Transverse colon (tissue), 4 donors: Measurements from ENCODE around the gene PROM2.
"Not testable (repeated sequence)": the region's sequence is repeated elsewhere in the genome, so short reads cannot be mapped to it uniquely, and the experiment has no call there.

ENCODE experiments used
- CTCF ChIP-seq, 5 experiments: fragments of 200-600 bp in 3 of 5; fragments of 450-650 bp in 2 of 5; sonication (generic) in 3 of 5; IDR thresholded peaks; 1 replicate in 2 of 5; 2 replicates in 3 of 5; pipeline ENCODE4 v1.5.1; 2016 to 2017; ENCODE audit warnings: antibody characterized with exemption in 5 of 5, inconsistent platforms in 3 of 5, mild to moderate bottlenecking in 2 of 5, moderate library complexity in 1 of 5
- POLR2AphosphoS5 ChIP-seq, 3 donors: sonication (generic); formaldehyde crosslinking; IDR thresholded peaks; one replicate each; pipeline ENCODE4 v1.6.1; 2016; ENCODE audit warnings: antibody characterized with exemption in 3 of 3

DNA sequence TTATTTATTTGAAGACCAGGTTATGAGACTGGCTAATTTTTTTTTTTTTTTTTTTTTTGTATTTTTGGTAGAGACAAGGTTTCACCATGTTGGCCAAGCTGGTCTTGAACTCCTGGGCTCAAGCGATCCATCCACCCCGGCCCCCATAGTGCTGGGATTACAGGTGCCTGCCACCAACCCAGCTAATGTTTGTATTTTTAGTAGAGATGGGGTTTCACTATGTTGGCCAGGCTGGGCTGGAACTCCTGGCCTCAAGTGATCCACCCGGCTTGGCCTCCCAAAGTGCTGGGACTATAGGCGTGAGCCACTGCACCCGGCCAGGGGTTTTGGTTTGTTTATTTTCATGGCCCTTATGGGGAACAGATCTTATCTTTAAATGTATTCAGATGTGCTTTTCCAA lies 4.5 kb upstream of the PROM2 start:
- TF ChIP-seq POLR2AphosphoS5, CTCF (IDR thresholded peaks at IDR 0.05): not testable (repeated sequence)
